DLD1 (cell line): ENCODE measurements around the gene TPD52L1.

ENCODE experiments used
- in situ Hi-C: cut with HindIII; loops from 2 replicates; pipeline ENCODE4 v1.10.0; 2017; ENCODE audit warnings: low sequenced_read_pairs

The TPD52L1 gene

DNA sequence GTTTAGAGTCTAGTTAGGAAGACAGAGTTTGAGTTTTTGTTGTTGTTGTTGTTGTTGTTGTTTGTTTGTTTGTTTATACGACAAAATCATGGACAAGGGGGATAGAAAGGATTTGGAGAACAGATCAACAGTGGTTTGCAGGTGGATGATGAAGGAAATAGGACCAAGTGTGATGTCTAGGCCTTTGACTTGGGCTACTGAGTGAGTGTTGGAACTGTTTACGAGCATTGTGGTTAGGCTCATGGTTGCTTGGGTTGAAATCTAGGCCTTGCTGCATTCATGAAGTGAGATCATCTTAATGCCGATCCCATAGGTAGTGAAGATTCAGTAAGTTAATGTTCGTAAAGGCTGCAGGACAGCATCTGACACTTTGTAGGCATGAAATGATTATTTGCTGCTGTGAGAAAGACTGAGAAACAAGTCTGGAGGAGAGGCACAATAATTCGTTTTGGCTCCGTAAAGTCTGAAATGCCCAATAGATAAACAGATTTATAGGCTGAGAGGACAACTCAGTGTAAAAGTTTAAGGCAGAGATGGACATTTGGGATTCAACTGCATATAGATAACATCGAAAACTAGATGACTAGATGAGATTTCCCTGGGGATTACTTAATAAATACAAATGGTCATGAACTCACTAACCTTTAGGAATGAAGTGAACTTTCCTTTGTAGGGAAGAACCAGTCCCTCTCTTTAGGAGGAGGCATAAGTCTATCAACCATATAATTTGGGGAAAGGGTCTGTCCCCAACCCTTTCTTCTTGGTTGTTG, 78.2 kb downstream of the TPD52L1 start:
- in situ Hi-C loops = no loop called here

DNA sequence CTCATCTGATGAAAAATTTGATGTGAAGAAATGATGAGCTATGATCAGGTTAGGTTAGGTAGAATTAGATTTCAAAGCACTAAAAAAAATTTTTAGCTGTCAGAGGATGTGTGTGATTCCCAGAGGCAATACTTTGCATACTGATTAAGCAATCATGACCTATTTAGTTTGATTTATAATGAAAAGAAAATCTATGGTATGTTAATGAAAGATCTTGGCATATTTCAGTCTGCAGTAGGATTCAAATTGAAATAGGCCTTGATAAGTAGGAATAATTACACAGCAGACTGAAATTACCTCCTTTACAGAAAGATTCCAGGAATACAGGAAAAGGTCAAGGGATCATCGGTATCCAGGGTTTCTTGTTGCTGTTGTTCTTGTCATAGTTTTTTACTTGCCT, 78.9 kb downstream of the TPD52L1 start:
- in situ Hi-C loops = no loop called here

DNA sequence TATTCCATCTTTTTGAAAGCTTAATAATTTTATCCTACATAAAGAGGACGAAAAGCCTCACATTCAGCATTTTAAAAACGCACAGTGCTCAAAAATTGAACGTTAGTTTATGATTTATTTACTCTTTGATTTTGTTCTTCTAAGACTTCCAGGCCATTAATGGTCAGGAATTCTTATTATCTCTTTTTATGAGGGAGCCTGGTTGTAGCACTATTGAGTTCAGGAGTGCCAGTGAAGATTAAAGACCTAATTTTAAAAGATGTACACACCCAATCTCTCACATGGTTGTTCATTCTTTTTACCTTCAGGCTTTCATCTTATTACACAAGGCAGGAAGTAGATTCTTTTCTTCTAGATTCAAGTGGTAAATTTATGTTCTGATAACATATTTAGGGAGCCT, 79.6 kb downstream of the TPD52L1 start:
- in situ Hi-C loops = no loop called here

DNA sequence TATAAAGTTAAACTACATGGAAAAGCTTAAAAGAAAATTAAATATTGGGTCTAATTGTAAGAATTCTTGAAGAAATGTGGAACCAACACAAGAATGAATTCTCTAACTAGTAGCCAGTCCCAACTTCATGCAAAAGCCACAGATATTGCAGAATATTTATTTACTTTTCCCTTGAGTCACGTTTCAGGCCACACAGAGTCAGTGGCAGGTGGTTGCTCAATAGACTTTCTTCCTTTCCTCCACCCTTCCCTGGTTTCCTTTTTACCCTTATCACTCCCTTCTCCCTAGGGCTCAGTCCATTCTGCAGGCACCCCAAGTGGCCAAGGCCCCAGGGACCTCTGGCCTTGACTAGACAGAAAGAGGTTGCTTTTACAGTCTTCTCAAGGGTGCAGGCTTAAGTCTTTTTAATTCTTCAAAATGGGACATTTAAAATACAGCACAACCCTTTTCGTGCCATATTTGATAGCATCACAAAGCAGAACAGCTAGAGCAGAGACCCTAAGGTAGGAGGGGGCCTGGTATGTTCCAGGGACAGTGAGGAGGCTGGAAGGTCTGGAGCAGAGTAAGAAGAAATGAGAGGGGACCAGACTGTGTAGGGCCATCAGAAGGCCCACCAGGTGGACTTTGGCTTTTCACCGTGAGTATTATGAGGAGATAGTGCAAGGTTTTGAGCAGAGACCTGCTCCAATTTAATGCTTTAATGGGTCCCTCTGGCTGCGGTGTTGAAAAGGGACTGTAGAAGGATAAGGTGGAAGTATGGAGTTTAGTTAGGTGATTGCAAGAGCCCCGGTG, 83.2 kb downstream of the TPD52L1 start:
- in situ Hi-C loops = no loop called here

DNA sequence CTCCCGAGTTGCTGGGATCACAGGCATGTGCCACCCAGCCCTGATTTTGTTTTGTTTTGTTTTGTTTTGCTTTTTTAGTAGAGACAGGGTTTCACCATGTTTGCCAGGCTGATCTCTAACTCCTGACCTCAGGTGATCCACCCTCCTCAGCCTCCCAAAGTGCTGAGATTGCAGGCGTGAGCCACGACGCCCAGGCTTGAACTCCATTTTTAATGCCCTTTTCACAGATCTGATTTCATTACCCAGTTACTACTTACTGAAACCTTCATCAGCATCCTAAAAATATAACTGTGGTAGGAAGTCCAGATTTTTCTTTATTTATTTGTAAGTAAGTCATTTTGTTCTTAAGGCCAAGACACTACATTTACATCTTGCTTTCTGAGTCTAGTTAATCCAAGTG, 84.2 kb downstream of the TPD52L1 start:
- in situ Hi-C loops = no loop called here

DNA sequence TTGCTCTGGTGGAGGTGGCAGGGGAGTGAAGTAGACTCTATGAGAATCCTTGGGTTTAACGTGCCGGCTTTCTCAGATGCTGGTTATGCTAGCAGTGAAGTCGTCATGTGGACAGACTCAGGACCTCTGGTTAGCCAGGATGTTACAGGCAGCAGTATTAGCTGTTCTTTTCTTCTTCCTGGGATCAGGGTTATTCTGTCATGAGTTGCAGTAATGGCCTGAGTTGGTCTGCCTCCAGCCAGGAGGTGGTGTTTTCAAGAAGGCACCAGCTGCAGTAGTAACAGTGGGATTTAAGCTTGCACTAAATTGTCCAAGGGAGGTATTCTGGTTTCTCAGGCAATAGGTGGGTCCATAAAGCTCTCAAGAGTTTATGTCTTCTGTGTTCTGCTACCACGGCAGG, 91.5 kb downstream of the TPD52L1 start:
- in situ Hi-C loops = loop anchor here (5.0 kb wide), 1 partner anchor 48 kb away; no protein-coding TSS in a partner anchor

DNA sequence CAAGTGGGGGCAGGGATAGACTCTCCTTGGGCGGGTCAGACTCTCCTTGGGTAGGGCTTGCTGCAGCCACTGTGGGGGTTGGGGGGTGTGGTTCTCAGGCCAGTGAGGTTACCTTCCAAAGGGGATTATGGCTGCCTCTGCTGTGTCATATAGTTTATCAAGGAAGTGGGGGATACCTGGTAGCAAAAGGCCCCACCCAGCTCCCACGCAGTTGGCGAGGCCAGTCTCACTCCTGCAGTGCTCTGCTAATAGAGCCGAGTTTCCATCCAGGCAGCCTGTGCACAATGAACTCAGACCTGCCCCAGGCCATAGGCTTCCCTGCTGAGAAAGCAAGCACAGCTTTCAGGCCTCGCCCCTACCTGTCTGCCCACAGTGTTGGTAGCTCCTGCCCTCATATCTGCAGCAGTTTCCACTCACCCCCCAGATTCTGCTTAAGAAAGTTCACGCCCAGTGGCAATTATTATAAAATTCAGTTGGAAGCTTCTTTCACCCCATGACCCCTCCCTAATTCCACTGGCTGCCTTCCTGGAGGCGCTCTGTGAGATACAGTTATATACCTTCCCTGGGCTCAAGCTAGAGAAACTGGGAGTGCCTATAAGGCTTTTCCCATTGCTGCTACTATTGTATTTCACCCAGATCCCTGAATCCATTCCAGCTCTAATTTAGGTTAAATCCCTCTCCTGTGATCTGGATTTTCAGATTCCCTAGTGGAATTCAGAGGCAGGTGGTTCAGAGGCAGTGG, 92.1 kb downstream of the TPD52L1 start:
- in situ Hi-C loops = loop anchor here (5.0 kb wide), 1 partner anchor 48 kb away; no protein-coding TSS in a partner anchor

DNA sequence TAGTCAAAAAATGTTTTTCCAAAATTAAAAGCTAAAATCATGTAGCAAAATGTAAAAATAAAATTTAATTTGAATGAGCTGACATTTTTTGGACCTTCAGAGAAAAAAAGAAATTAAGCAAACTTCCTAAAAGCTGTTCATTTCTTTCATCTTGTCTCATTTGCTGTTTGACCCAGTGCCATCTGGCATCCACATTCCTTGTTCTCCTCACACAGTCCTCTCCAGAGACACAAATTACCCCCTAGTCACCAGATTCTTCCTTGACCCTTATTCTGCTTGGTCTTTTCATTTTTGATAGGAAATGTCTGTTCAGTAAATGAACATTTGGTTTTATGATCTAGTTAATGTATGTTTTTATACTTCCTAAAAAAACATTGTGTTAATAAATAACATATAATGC, 93.0 kb downstream of the TPD52L1 start:
- in situ Hi-C loops = loop anchor here (5.0 kb wide), 1 partner anchor 49 kb away; no protein-coding TSS in a partner anchor

DNA sequence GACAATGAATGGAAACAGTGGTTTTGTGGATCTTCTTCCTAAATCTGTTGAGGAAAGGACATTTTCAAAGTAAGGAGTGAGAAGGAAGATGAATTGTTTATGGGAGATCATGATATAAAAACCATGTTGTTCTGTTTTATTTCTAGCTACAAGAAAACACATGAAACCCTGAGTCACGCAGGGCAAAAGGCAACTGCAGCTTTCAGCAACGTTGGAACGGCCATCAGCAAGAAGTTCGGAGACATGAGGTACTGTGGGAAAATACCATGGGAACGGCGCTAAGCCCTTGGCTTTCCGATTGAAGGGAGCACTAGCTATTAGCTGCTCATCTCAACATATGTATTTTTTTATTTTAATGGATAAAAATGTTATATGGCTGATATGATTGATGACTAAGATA, 94.6 kb downstream of the TPD52L1 start:
- in situ Hi-C loops = loop anchor here (5.0 kb wide), 1 partner anchor 51 kb away; no protein-coding TSS in a partner anchor

DNA sequence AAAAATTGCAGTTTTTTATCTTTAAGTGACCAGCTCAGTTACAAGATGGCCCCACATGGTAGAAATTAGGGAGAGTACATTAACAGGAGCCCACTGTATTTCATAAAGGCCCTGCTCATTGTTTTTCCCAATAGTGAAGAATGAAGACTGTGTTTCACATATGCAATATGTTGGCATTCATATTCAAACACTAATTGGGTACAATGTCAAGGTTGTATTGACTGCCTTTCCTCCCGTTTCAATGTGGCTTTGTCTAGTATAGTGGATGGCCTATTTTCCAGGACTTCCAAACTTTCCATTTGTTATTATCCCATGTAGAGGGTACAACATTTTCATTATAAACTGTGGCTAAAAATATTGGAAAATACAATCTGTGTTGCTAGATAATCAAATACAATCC, 96.9 kb downstream of the TPD52L1 start:
- in situ Hi-C loops = no loop called here

DNA sequence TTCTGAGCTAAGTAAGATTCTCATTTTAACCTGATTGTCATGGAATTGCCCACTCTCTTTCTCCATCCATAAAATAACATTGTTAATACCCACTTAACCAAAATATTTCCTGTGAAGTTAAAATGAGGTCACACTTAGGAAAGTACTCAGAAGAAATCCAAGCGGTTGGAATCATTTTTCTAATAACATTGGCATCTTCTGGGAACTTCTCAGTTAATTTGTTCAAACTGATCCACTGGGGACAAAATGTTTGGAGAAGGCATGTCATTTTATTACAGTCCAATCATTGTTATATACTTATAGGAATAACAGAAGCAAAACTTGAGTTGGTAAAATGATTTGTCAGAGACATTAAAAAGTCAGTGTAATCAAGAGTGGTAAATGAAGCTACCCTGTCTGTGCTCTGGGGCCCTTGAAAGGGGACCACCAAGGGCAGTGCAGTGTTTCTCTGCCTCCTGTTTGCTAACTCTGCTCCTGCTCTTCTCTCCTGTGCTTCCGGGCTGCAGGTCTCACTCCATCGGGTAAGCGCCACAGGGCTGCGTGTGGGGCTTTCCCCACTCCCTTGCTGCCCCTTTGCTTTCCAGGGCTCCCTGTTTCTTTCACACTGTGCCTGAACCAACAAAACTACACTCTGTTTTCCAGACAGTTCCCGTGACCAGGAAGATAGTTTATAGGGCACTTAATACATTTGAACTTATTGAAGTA, 98.1 kb downstream of the TPD52L1 start:
- in situ Hi-C loops = no loop called here

DNA sequence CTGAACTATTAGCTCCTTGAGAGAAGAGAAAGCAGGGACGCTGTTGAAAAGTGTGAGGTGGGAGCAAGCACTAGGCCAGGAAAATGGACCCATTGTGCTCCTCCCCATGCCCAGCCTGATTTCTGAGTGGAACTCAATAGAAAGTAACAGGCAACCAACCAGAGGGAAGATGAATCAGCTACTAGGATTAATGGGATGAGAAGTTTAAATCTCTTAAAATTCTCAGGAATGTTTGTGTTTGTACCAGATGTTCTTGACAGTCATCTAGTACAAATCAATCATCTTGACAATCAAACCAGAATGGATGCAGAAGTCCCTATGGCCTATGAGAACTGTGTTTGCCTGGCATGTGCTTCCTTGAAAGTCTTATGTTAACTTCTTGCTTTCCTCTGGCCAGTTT, 99.3 kb downstream of the TPD52L1 start:
- in situ Hi-C loops = no loop called here

DNA sequence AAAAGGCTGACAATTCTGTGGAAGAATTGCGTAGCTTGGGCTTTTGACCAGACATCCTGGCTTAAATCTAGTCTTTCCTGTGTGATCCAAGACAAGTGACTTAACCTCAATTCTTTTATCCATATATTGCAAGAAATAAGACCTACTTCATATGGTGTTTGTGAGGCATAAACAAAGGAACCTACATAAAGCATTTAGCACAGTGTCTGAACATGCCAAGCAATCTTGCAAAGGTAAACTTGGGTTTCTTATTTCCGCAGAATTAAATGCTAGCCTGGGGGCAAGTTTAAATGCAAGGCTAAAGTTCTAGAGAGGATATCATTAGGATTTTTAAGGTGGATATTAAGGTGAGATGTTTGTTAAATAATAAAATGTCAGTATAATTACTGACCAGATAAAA, 100.3 kb downstream of the TPD52L1 start:
- in situ Hi-C loops = no loop called here

DNA sequence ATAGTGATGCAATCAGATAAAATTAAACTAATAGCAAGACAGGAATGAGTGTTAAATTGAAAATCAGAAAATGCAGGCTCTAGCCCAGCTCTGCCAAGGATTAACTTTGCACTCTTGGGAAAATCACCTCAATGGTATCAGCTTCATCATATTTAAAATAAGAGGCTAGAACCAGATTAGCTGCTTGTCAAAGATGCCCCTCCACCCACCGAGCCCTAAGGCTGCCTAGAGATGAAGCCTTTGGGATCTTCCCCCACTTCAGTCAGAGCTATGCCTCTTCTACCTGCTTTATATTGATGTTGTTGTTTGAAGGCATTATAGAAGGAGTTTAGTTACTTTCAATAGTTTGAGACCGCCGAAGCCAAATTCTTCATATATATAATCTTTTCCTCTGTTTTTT, 100.7 kb downstream of the TPD52L1 start:
- in situ Hi-C loops = no loop called here

DNA sequence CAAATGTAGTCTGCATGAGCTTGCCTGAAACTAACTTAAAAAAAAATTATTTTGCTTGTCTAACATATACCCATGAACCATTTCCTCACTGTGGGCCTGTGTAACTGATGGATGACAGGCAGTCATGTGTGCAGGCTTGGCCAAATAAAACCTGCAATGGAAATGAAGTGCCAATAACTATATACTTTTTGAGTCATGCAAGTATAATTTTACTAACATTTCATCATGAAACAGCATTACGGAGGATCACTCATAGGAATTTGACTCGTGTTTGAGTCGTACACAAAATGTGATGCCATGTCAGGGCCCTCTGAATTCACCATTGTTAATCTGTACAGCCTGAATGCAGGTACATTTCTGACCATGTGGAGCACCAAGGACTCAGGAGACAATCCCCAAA, 101.6 kb downstream of the TPD52L1 start:
- in situ Hi-C loops = no loop called here

DNA sequence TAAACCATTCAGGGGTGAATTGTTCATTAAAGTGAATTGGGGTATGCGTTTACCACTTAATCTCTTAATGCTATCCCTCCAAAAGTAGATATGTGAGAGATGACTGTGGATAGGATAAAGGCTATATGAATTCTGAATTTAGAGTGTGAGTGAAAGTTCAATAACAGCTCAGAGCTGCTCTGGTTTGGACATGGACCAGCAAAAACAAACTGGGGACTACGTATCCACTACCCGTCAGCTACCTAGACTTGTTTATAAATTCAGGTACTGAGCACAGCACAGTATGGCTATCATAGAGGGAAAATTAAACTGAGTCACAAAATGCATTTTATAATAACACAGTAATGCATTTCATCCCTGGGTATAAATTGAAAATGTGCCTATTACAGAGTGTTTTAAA, 103.8 kb downstream of the TPD52L1 start:
- in situ Hi-C loops = no loop called here

DNA sequence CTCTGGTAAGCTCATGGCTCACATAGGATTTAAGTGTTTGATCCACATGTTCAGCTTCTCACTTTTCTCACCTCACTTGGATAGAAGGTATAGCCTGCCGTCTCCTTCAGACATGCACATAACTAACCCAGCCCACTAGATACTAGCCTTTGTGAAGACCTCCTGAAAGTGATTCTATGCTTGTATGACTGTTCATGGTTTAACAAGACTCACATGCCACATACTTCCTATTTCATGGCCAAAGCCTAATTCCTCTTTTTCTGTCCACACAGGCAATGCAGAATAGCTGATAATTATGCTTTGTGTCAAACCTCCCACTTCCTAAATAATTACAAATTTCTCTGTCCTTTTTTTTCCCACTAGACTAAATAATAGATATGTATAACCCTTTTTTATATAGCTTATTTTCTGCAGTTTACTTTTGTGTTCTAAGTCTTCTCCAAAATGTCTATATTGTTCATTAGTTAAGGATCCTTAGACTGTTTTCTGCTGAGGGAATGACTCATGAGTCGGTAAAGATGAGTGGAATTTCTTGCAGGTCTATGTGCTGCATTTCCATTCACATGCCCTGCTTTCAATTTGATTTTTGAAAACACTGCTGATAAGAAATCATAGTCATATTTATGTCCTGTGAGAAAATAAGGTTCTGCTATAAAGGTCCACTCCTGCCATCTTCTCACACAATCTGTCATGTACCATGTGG, 105.2 kb downstream of the TPD52L1 start:
- in situ Hi-C loops = no loop called here

DNA sequence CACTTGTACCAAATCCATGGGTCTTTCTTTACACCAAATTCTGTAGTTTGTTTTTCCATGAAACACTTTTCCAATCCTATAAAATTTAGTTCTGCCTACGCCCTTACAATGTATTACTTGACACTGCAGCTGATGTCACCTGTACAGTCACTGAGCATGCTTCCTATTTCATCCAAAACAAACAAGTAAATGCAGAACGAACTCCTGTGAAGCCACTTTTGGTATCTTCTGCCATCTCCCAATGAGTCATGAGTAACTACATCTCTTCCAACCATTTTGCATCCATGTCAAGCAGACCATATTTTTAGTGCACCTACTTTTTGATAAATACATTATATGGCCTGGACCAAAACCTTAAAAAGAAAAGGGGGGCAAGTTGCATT, 105.8 kb downstream of the TPD52L1 start:
- in situ Hi-C loops = no loop called here

DNA sequence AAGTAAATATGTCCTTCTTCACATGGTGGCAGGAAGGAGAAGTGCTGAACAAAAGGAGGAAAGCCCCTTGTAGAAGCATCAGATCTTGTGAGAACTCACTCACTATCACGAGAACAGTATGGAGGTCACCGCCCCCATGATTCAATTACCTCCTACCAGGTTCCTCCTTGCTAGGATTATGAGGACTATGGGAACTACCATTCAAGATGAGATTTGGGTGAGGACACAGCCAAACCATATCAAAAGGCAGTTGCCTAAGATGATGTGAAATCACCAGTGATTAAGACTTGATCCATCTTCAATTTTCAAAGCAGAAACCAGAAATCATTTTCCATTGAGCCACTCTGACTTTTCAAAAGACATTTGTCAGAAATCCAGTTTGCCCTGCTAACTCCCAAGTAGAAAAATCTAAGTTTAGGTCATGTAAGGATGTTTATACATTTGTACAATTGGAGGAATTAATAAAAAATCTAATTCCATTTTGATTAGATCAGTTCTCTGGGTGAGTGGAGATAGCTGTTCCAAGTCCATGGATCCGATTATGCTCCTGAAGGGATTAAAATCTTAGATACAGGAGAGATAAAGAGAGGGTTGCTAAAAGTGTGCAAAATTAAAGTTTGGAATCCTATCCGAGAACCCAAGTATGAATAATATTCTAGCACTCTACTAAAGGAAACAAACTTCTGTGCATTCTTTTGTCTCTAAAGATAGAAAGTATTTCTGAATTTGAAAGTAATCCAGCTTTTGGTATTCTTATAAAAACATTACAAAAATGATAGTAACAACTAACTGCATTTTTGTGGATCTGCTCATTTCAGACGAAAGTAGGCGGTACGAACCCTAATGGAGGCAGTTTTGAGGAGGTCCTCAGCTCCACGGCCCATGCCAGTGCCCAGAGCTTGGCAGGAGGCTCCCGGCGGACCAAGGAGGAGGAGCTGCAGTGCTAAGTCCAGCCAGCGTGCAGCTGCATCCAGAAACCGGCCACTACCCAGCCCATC, 108.7 kb downstream of the TPD52L1 start:
- in situ Hi-C loops = no loop called here
